SKM-1 (cell line): ENCODE data around the gene RERE.

Experiments used
- DNase-seq: peaks from one replicate; lab custom pipeline; 2025; ENCODE audit not compliant: unreplicated experiment; lab: John Stamatoyannopoulos, UW

The RERE gene

DNA sequence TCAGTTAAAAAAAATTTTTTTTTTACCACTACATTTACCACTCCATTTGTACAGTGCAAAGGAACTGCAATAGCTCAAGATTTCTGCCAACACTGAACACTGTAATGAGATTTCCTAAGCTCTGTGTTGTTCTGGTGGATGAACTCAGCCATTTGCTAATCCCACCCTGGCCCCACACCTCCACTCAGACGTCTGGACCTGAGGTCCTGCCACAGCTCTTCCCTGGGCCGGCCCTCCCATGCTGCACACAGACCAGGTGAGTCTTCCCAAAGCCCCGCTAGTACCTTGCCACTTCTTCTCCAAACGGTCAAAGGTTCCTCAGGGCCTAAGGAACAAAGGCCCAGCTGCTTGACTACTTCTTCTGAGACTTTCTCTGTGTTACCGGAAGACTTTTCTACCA, 443.1 kb downstream of the RERE start:
- DNase-seq, result no peak

DNA sequence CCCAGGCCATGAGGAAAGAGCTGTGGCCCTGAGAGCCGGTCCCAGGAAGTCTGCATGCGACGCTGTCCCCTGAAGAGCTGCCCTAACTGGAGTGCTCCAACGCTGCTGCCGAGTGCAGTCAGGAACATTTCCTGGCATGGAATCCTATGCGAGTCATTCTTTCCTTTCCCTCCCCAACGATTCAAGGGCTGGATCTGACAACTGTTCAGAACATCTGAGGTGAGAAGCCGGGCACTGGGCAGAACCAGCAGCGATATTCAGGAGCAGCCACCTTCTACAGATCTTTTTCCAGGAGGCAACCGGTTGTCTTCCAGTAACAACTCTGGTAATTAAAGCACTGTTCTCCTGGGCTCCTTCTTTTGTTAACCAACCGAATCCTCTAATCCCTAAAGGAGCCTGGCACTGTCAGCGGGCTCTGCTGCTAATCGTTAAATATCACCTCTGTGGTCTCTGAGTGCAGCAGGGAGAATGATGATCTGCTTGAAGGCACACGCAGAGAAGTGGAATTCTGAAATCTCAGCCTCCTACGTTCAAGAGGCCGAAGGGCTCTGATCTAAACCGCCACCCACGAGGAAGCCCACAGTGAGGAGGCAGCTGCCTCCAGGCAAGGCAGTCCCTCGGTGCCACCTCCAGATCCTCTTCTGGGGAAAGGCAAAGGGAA, 443.7 kb downstream of the RERE start:
- no peak for DNase-seq

DNA sequence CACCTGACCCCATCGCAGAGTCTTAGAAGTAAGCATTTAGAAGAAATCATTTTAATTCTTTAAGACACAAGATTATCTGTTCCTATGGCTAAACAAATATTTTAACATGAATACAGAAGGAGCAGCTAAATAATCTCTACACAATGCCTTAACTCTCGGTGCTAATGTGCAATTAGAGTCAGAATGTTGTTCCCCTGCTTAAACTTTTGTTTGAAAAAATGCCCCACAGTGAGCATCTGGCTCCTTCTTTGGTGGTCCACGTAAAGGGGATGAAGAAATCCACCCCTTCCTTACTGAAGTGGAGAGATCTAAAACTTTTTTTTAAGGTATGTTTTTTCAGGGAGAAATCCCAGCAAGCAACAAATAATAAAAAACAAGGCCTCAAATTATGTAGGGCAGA, 444.3 kb downstream of the RERE start:
- DNase-seq, result no peak

DNA sequence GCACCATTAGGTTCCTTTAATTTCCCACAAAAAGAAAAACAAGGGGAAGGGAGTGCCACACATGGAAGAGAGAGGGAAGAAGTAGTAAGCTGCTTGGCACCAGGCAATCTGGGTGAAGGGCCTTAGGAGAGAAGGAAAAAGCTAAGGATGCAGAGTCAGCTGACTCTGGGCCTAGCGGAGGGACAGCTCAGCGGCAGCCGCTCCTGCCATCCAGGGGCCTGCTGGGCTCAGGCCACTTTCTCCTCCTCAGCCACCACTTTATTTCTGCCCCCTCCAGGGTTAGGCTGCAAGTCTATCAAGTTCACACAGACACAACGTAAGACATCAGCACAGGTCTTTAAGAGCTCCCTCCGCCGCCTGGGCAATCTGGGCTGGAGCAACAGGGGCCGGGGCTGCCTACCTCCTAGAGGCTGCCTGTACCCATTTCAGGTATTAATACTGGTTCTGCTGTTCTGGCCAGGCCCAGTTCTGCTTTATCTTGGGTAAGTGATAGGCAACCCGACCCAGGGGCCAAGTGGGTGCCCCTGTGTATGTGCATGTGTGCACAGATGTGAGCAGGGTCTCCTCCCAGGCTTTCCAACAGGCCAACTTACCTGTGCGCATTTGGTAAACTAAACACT, 446.0 kb downstream of the RERE start:
- no peak for DNase-seq

DNA sequence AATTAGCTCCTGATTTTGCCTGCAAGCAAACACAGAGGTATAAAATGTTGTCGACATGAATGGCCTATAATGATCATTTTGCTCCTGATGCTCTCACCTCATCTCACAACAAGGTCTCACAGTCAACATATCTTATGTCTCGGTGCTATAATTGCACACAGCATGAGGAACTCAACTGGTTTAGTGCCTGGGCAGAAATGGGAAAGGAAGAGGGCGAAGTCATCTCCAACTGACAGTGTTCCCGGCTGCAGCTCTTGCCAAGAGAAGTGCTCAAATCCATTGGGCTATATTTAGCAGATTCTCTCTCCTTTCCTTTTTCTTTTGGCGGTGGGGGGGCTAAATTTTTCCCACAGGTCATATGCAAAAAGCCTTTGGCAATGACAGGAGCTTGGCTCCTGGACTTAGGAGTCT, 446.5 kb downstream of the RERE start:
- DNase-seq, result no peak

DNA sequence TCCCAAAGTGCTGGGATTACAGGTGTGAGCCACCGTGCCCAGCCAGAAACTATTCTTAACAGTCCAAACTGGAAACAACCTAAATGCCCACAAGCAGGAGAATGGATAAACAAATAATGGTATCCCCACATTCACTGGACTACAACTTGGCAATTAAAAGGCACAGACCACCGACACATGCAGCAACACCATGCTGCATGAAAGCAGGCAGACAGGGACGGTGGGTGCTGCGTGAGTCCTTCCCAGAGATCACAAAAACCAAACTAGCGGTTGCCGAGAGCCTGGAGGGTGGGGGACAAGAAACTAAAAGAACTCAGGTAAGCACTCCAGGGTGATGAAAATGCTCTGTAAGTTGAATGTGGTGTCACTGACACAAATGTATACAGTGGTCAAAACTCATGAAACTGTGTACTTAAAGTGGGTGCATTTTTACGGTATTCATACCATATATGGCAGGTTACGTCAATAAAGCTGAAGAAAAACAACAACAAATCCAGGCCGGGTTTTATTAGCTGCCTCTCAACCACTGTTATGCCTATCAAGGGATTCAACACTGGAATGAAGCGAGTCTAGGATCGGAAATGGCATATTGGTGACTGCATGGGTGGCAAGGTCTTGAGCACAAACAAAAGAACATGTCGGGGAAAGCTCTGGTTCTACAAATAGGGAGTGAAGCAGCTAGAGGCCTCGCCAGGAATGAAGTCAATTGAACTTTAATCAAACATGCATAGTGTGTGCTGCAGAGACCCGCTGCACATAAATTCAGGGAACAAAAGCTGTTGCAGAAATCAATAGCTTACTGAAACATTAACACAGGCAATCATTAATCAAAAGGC, 447.2 kb downstream of the RERE start:
- DNase-seq, result no peak

DNA sequence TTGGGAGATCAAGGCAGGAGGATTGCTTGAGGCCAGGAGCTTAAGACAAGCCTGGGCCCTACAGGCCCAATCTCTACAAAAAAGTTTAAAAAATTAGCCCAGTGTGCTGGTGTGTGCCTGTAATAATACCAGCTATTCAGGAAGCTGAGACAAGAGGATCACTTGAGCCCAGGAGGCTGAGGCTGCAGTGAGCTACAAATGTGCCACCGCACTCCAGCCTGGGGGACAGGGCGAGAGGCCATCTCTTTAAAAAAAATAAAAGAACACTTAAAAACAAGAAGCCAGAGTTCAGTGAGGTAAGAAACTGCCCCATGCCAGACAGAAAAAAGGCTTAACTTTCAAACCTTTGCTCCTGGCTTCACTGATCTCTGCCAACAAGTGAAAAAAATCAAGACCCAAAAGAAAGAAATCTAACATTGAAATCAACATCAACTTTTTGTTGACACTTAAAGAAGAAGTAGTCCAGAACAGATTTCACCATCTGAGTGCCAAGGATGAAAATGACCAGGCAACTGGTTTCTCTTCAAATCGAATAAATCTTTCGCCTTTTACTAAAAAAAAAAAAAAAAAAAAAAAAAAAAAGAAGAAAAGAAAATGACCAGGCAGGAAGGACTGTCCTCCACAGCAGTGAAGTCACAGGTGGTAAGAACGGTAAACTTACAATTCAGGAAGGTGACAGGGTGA, 448.3 kb downstream of the RERE start:
- no peak for DNase-seq

DNA sequence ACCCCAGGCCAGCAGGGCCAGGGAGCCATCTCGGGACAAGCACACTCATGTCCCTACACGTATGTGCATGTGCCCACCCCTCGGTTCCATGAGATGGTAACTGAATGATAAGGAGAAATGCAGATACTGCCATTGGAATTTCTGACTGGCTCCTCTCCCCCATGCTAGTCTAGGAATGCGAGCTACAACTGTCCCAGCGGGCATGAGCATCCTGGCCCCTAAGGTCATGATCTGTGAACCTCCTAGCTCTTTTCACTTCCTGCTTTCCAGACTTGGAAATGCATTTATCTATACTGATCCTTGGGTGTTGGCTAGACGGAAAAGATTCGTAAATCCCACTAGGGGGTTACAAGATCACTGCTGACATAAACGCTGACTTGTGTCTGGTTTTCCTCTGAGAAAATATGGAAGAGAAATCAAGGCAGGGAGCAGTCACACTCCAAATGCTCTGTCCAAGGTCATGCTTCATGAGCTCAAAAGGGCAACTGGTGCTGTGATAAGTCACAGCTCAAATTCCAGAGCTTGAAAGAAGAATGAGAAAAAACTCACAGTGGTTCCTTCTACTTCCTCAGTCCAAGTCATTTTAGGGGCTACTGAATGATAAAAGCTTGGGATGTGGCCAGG, 449.8 kb downstream of the RERE start:
- no peak for DNase-seq

DNA sequence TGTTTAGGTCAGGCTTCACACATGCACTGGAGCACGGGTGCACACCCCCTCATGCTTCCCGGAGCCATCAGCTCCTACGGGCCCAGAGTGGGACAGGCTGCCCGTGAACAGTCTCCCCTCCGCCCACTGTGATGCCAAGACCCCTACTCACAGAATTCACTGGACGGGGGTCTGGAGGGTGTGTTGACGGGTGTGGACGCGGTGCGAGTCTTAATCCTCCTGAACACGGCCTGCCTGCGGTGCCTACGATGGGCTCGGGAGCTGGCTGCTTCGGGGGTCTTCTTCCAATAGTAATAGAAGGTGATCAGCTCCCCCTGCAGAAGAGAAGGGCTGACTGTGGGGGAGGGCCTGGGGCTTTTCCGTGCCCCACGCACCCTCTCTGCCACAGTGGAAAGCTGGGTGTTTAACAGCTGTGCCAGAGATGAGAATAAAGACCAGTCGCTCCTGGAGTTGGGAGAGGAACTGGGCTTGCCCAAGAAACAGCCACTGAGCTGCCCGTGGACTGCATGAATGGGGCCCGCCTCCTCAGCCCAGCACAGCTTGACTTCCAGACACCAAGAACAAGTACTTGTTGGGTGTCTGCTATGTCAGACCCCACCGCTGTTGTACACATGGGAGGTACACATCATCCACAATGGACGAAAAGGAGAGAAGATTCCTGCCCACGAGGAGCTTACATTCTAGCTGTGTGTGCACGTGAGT, 451.6 kb downstream of the RERE start:
- no peak for DNase-seq

DNA sequence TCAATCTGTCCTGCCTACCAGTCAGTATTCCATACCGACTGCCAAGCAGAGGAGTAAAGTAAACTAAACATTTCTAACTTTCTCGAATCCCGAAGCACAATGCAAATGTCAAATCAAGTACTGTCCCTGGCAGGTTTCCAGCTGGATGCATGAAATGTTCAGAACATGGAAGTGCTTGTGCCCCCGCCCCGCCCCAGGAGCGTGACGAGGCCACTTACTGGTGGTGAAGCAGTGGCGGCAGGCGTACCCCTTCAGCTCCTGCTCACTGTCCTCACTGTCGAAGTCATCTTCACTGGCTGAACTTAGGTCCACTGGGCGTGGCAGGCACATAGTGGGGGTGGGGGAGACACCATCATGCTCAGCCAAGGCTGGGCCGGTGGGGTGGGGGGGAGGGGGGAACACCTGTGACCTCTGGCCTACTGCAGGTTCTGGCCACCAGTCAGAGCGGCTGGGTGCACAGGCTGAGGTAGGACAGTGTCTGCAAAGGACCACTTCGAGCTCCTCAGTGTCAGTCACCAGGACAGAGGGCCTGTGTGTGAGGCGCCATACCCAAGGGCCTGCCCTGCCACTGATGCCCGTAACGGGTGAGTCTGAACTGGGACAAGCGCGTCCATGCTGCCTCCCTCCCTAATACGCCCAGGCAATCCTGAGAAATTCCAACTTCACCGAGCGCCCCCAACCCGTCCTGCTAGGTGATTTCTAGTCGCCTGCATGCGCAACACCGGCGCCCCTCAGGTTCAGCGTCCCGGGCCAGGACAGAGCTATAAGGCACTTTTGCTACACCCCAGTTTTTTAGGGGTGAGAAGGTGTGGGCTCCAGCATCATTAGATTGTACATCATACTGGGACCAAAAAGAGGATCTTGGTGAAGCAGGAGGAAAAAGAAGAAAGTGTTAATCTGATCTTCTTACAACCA, 452.7 kb downstream of the RERE start:
- DNase-seq, result no peak

DNA sequence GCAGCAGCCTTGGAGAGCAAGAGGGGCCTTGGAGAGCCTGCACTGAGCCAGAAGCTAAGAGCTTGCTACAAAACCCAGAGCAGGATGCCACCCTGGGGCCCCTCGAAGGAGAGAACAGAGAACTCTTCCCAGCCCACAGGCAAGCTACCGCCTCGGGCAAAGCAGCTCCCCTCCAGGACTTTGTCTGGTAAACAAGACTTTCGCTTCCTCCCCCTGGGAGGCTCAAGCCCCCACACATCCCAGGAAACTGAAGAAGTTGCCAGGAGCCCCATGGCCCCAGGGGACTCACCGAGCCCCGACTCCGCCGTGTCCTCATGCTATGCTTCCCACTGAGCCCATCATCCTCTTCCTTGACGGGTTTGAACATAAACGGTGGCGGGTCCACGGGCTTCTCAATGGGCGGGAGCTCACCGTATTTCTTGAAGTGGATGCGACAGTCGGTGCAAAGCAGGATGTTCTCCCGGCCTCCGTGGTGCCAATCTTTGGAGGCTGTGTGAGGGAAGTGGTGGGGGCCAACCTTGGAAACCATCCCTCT, 453.6 kb downstream of the RERE start:
- DNase-seq, result no peak

DNA sequence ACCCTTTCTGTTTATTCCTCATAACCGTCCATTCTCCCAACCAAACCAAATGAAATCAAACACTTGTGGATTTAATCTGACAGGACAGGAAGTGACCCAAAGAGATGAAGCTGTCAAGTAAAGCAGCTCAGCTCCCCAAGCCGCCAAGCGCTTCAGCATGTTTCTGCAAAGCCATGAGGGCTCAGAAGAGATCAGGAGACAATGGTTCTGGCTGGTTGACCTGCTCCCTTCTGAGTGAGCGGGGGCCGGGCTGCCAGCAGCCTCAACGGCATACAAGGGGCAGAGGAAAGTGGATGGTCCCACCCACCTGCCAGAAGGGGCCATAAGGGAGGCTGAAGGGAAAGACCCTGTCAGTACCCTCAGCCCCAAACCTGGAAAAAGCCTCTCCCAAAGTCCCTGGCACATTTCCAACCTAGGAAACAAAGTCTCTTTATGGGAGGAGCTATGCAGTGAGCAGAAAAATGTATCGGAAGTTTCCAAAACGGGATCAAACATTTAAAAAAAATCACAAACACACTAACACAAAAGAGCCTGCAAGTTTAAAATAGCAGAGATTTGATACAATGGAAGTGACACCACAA, 454.2 kb downstream of the RERE start:
- no peak for DNase-seq

DNA sequence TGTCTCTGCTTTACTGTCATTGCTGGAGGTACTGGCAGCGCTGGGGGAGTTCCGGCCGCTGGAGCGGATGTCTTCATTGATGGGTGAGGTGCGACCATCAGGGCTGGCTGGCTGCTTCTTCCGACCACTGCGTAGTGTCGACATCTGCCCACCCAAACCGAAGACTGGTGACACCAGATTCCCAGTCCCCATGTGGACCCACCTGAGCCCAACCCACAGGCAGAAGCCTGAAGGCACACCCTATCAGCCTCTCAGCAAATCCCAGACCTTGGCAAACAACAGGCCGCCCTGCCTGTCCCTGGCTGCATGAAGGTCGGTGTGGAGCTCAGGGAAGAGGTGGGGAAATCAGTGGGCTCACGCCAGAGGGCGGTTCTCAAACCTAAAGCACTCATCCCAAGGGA, 454.7 kb downstream of the RERE start:
- DNase-seq, result no peak

DNA sequence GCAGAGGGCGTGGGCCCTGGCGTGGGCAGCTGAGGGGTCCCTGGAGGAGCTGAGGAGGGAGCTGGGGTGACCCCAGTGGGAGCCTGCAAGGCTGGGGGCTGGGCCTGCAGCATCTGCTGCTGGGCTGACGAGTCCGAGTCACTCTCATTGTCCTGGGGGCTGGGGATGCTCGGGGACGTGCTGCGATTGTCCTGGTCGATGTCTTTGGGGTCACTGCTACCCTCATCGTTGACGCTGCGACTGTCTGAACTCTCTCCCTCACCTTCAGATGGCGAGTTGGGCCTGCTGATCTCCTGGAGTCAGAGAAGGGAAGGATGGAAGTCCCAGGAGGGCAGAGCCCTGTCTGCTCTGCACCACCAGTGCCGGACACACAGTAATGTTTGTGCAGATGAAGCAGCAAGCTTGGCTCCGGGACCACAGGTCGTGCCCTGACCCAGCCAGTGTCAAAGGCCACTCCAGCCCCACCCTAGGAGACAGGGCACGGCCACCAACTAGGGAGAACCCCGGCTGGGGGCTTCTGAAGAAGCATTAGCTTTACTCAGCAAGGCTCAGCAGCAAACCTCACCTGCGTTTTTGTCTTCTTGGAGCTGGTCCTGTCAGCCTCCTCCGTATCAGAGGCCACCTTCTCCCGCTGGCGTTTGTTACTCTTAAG, 456.1 kb downstream of the RERE start:
- no peak for DNase-seq

DNA sequence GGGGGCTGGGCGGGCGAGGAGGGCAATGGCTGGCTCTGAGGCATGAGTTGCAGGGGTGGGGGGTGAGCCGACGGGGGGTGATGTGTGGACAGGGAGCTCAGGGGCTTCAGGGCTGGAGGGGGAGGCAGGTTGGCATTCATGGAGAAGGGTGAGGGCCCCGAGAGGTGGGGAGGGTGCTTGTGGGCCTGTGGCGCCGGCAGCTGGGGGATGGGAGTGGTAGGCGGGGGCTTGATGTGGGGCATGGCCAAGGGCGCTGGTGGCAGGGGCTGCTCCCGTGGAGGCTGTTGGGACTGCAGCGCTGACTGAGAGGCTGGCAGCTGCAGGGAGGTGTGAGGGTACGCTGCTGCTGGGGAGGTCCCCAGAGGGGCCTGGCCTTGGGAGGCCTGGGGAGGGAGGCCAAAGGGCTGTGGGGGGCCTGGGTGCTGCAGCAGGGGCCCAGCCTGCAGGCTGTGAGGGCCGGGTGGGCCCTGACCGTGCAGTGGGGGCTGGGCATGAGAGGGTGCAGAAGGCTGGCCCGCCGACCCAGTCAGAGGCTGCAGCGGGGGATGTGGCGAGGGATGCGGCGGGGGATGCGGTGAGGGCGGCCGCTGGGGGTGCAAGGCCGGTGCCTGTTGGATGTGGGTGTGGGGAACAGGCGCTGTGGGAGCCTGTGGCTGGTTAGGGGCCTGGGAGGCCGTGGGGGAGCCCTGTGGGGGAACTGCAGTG, 456.8 kb downstream of the RERE start:
- DNase-seq, result no peak

DNA sequence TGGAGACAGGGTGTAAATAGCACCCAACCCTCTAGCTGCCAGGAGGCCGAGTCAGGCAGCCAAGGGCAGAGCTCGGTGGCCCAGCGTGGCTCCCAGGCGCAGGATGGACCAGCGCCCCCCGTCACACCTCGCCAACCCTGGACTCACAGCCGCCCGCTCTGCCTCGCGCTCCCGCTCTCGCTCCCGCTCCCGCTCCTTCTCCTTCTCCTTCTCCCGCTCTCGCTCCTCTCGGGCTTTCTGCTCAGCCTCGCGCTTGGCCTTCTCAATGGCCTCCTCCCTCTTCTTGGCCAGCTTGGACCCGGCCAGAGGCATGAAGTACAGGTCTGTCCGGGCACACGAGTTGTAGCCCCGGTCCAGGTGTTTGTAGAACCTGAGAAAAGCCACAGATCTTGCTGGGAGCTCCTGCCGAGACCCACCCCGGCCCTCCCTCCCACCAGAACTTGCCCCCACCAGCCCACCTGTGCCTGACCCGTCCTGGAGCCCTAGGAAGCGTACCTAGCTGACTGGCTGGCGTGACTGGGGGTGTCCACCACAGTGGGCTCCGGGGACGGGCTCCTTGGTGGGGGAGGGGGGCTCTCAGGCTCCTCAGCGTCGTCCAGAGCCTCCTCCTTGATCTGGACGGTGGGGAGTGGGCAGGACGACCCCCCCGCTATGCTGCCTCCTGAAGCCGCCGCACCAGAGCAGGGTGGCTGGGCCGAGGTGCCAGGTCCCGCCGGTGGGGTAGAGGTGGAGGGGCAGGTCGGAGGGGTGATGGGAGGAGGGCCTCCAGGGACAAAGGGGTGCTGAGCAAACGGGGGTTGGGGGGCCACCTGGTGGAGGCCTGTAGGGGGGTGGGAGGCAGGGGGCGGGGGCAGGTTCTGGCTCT, 457.6 kb downstream of the RERE start:
- DNase-seq, result no peak
